HG02943 (cell line): Measurements from ENCODE around the gene CDC37.
"Not testable (repeated sequence)": the region's sequence is repeated elsewhere in the genome, so short reads cannot be mapped to it uniquely, and the experiment has no call there.

ENCODE experiments used
- ATAC-seq: cut with Tn5 transposase; IDR thresholded peaks from one replicate; pipeline ENCODE4 v1.9.1; 2021; ENCODE audit warnings: mild to moderate bottlenecking, low read depth, moderate library complexity; ENCODE audit not compliant: unreplicated experiment

The CDC37 gene

GRCh38 chr19:10398819-10399218 lies 4.5 kb downstream of the CDC37 start:
- no peak for ATAC-seq

DNA sequence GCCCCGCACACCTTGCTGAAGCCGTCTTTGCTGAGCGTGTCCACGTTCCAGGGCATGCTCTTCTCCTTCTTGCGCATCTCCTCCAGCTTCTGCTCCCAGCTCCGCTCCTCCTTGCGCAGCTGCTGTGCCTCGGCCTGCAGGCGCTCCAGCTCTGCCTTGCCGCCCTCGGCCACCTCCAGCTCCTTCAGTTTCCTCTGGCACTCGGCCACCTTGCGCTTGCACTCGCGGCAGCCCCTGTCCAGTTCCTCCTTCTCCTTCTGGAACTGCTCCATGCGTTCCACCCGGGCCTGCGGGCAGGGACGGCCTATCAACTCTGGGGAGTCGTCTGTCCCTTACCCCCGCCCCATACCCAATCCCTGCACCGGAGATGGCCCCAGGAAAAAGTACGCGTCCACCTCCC lies 7.4 kb downstream of the CDC37 start:
- no peak for ATAC-seq

DNA sequence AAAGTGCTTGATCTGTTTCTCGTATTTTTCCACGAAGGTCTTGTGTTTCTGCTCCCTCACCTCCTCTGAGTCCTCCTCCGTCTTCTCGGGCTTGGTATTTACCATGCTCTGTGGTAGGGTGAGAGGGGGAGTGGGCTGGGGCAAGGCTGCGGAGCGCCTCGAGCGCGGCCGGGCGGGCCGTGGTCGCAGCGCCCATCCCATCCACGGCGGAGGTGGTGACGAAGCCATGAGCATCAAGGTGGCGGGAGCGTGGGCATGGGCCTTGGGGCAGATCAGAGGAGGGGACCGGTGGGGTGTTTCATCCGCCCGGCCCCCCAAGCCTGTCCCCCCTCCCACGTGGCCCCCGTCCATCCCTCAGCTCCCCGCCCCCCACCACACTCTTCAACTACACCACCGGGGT lies 7.9 kb downstream of the CDC37 start:
- ATAC-seq = no peak

- no peak for ATAC-seq
These were observed 8.3 kb downstream of the CDC37 start for GRCh38 chr19:10395003-10395402.

DNA sequence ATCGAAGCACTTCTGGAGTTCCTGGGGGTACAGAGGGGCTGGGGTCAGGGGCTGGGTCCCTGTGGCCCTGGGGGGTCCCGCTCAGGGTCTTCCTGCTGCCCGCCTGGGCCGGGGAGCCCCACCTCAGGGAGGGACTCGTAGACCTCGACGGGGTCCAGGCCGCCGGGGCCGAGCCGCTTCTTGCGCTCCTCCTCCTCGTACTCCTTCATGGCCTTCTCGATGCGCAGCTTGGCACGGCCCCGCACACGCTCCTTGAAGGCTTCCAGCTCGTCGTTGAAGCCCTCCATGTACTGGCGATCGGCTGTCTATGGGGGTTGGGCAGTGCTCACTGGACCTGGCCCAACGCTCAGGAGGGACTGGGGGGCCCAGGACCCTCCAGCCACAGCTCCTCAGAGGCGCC lies 10.2 kb downstream of the CDC37 start:
- ATAC-seq = no peak

- no peak for ATAC-seq
These were observed 11.2 kb downstream of the CDC37 start for GRCh38 chr19:10392120-10392519.

DNA sequence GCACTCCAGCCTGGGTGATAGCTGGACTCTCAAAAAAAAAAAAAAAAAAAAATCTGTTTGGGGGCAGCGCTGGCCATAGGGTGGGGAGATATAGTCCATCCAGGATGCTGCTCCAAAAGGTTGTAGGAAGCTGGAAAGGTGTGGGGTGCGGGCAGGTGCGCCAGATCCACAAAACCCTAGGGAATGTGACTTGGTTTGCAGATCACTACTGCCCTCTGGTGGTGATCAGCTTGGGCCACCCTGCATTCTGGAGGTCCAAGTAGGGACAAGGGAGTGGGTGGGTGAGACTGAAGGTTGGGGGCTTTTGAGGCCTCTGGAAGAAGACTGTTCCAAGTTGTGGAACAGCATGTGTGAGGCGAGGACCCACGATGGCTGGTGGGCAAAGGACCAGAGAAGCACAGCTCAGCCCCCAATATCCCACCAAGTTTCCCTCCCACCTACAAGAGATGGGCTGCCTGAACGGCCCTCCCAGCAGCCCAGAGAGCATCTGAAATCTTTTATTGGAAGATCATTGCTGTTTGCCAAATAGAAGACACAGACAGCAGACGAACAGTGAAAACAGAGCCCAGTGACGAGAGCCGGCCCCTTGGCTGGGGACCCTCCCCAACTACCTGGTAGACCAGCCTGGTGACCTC lies 12.6 kb downstream of the CDC37 start:
- no peak for ATAC-seq

- no peak for ATAC-seq
These were observed 13.5 kb downstream of the CDC37 start for GRCh38 chr19:10389863-10390262.

- no peak for ATAC-seq
These were observed 14.4 kb downstream of the CDC37 start for GRCh38 chr19:10388957-10389356.

GRCh38 chr19:10384580-10384979 lies 18.8 kb downstream of the CDC37 start:
- no peak for ATAC-seq

GRCh38 chr19:10383223-10383499 lies 20.2 kb downstream of the CDC37 start:
- not testable (repeated sequence) for ATAC-seq

- ATAC-seq = peak; percentile 93
These were observed 22.8 kb downstream of the CDC37 start, which contains the start of gene TYK2 for GRCh38 chr19:10380313-10381102. TYK2 (minus strand) TSS chr19:10380572; CDS start chr19:10378406, 2,166 bp downstream.

- ATAC-seq = no peak
These were observed 23.4 kb downstream of the CDC37 start for GRCh38 chr19:10379880-10380312.

DNA sequence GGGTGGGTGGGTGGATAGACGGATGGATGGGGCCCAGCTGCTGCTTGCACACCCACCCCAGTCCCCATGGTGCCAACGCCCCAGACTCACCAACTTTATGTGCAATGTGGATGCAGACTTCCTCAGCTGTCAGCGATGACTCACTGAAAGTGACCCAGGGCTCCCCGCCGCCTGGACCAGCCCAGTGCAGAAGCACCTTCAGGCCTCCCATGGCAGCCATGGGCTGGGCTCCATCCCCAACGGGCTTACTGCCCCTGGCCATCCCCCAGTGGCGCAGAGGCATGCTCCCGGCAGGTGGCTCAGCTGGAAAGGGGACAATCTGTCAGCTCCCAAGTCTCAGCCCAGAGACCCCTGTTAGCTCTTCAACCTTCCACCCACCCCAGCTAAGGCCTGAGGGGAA lies 25.2 kb downstream of the CDC37 start:
- no peak for ATAC-seq

DNA sequence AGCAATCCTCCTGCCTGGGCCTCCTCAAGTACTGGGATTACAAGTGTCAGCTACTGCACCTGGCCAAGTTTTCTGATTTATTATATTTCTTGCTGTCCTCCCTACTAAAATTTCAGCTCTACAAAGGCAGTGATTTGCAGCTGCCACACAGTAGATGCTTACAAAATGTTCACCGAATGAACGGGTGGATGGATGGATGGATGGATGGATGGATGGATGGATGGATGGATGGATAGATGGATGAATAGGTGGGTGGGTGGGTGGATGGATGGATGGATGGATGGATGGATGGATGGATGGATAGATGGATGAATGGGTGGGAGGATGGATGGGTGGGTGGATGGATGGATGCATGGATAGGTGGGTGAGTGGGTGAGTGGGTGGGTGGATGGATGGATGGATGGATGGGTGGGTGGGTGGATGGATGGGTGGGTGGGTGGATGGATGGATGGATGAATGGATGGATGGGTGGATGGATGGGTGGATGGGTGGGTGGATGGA lies 26.2 kb downstream of the CDC37 start:
- ATAC-seq = not testable (repeated sequence)

GRCh38 chr19:10374931-10375330 lies 28.4 kb downstream of the CDC37 start:
- ATAC-seq = no peak

GRCh38 chr19:10372690-10373089 lies 30.7 kb downstream of the CDC37 start:
- no peak for ATAC-seq

GRCh38 chr19:10368101-10368803 lies 35.1 kb downstream of the CDC37 start:
- ATAC-seq = no peak

DNA sequence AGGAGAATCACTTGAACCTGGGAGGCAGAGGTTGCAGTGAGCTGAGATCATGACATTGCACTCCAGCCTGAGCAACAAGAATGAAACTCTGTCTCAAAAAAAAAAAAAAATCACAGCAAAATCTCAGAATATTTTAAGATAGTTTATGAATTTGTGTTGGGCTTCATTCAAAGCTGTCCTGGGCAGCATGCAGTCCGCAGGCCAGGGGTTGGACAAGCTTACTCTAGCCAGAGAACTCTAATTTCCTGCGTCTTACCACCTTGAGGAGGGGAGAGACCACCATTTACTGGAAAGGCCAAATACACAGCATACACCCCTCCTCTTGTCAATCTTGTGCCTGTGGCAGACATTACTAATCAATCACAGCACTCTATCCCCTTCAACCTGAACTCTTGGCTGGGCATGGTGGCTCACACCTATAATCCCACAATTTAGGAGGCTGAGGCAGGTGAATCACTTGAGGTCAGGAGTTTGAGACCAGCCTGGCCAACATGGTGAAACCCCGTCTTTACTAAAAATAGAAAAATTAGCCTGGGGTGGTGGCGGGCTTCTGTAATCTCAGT lies 36.3 kb downstream of the CDC37 start:
- not testable (repeated sequence) for ATAC-seq

DNA sequence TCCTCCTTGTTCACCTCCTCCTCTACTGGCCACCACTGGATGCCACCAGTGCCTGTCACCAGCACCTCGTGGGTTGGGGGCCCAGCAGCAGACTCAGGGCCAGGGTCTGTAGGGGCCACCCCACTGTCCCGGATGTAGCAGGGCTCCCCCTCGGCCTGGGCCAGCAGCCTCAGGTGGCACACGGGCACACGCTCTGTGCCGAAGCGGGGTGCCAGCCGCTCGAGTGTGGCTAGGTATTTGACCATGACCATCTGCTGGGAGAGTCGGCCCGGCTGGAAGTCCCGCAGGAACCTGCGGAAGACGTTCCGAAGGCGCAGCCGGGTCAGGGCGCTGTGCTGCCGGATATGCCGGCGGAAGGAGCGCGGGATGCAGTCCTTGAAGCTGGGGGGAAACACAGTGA lies 37.8 kb downstream of the CDC37 start:
- ATAC-seq = no peak

GRCh38 chr19:10364644-10365043 lies 38.7 kb downstream of the CDC37 start:
- no peak for ATAC-seq
